ENCODE measurements around the gene NDUFS8. TPM values are rescaled to one million over a fixed set of nuclear protein-coding genes. Genes with fewer than 3 reads are reported as not detected.
A peak's percentile ranks its signal among the peaks of the same experiment; 100 is the strongest.

The NDUFS8 gene
- total and polyA plus RNA-seq, 2 experiments from 2014 or later: 114 to 219 TPM

GRCh38 chr11:68039526-68040086, 9.1 kb downstream of the NDUFS8 start:
- peaks cover 9% of the 10 kb centered on the region; the same call in 1 of the 2 replicates for H3K4me1 ChIP-seq (ENCODE audit: insufficient read depth)
- no peaks in the 10 kb centered on the region for H3F3A ChIP-seq (ENCODE audit: insufficient read depth)
- H3K9me3 ChIP-seq (ENCODE audit: low read depth): no peaks in the 10 kb centered on the region
- DNase-seq: peak; percentile 30
- TF ChIP-seq EZH2phosphoT487 (IDR thresholded peaks at IDR 0.05; ENCODE audit: insufficient read depth, low read depth): no peak
- TF ChIP-seq EZH2 (IDR thresholded peaks at IDR 0.05; ENCODE audit: insufficient read depth, poor library complexity, severe bottlenecking): no peak
- in situ Hi-C loops (cut with MboI): no loop called here
- 22 to 33% methylated on average over 1 to 10 of the region's 10 CpGs for WGBS, 2 experiments (ENCODE audit: low coverage in 1 of 2, low lambda C conversion rate in 2 of 2, missing lambda C conversion rate in 2 of 2)
- H2AFZ ChIP-seq: peak overlapping the region; percentile 67; the same call in 1 of the 2 replicates
- H4K20me1 ChIP-seq (ENCODE audit: insufficient read depth): no peaks in the 10 kb centered on the region
- H3K9me2 ChIP-seq (ENCODE audit: insufficient read depth): no peaks in the 10 kb centered on the region
- peak overlapping the region; percentile 56 for H3K27ac ChIP-seq
- peak overlapping the region; percentile 92 for H3K4me3 ChIP-seq
- no peaks in the 10 kb centered on the region for H3K27me3 ChIP-seq (replicated peaks; ENCODE audit: insufficient read depth)
- peak overlapping the region; percentile 90 for H3K9ac ChIP-seq
- no peaks in the 10 kb centered on the region for H3K36me3 ChIP-seq (ENCODE audit: low read depth)
- peak overlapping the region; percentile 89 for H3K4me2 ChIP-seq (ENCODE audit: unreplicated experiment)
- H3K79me2 ChIP-seq (ENCODE audit: insufficient read depth): peaks cover 51% of the 10 kb centered on the region

- Histone ChIP-seq H4K20me1 (ENCODE audit: insufficient read depth) (no peaks in the 10 kb centered on the region), H3K9me3 (ENCODE audit: low read depth) (no peaks in the 10 kb centered on the region), H3K9ac (peak overlapping the region; percentile 90), H3K79me2 (ENCODE audit: insufficient read depth) (peaks cover 51% of the 10 kb centered on the region), H3K9me2 (ENCODE audit: insufficient read depth) (no peaks in the 10 kb centered on the region), H3K27me3 (replicated peaks; ENCODE audit: insufficient read depth) (no peaks in the 10 kb centered on the region), H2AFZ (peak overlapping the region; percentile 63), H3K4me1 (ENCODE audit: insufficient read depth) (peaks cover 9% of the 10 kb centered on the region; the same call in 1 of the 2 replicates), H3K4me3 (peak overlapping the region; percentile 92), H3F3A (ENCODE audit: insufficient read depth) (no peaks in the 10 kb centered on the region), H3K27ac (peak overlapping the region; percentile 56), H3K36me3 (ENCODE audit: low read depth) (no peaks in the 10 kb centered on the region), H3K4me2 (ENCODE audit: unreplicated experiment) (peak overlapping the region; percentile 89)
- TF ChIP-seq EZH2phosphoT487 (IDR thresholded peaks at IDR 0.05; ENCODE audit: insufficient read depth, low read depth): no peak
- no peak for TF ChIP-seq EZH2 (IDR thresholded peaks at IDR 0.05; ENCODE audit: insufficient read depth, poor library complexity, severe bottlenecking)
- in situ Hi-C loops (cut with MboI): no loop called here
- DNase-seq: peak; percentile 81
- 8 to 10% methylated on average over 22 of the region's 22 CpGs for WGBS, 2 experiments (ENCODE audit: low coverage in 1 of 2, low lambda C conversion rate in 2 of 2, missing lambda C conversion rate in 2 of 2)
Observed at GRCh38 chr11:68040101-68040956, 9.8 kb downstream of the NDUFS8 start.

- no peaks in the 10 kb centered on the region for H3K9me2 ChIP-seq (ENCODE audit: insufficient read depth)
- TF ChIP-seq EZH2phosphoT487 (IDR thresholded peaks at IDR 0.05; ENCODE audit: insufficient read depth, low read depth) (no peak), EZH2 (IDR thresholded peaks at IDR 0.05; ENCODE audit: insufficient read depth, poor library complexity, severe bottlenecking) (no peak)
- no peak for DNase-seq
- peak overlapping the region; percentile 92 for H3K4me3 ChIP-seq
- H4K20me1 ChIP-seq (ENCODE audit: insufficient read depth): no peaks in the 10 kb centered on the region
- H3K4me2 ChIP-seq (ENCODE audit: unreplicated experiment): peak overlapping the region; percentile 89
- no peaks in the 10 kb centered on the region for H3K27me3 ChIP-seq (replicated peaks; ENCODE audit: insufficient read depth)
- no peaks in the 10 kb centered on the region for H3F3A ChIP-seq (ENCODE audit: insufficient read depth)
- H3K9ac ChIP-seq: peak overlapping the region; percentile 90
- H2AFZ ChIP-seq: peak overlapping the region; percentile 63
- peaks cover 9% of the 10 kb centered on the region; the same call in 1 of the 2 replicates for H3K4me1 ChIP-seq (ENCODE audit: insufficient read depth)
- no peaks in the 10 kb centered on the region for H3K9me3 ChIP-seq (ENCODE audit: low read depth)
- WGBS, 2 experiments (ENCODE audit: low coverage in 1 of 2, low lambda C conversion rate in 2 of 2, missing lambda C conversion rate in 2 of 2): 71 to 72% methylated on average over 19 to 22 of the region's 23 CpGs
- in situ Hi-C loops (cut with MboI): no loop called here
- H3K36me3 ChIP-seq (ENCODE audit: low read depth): no peaks in the 10 kb centered on the region
- peaks cover 51% of the 10 kb centered on the region for H3K79me2 ChIP-seq (ENCODE audit: insufficient read depth)
- H3K27ac ChIP-seq: peak overlapping the region; percentile 56
Observed at GRCh38 chr11:68040957-68041591, 10.6 kb downstream of the NDUFS8 start.

GRCh38 chr11:68041617-68042218, 11.2 kb downstream of the NDUFS8 start:
- WGBS, 2 experiments (ENCODE audit: low coverage in 1 of 2, low lambda C conversion rate in 2 of 2, missing lambda C conversion rate in 2 of 2): 85 to 86% methylated on average over 12 of the region's 12 CpGs
- no peaks in the 10 kb centered on the region for H3K27me3 ChIP-seq (replicated peaks; ENCODE audit: insufficient read depth)
- H3K79me2 ChIP-seq (ENCODE audit: insufficient read depth): peaks cover 51% of the 10 kb centered on the region
- H3K4me1 ChIP-seq (ENCODE audit: insufficient read depth): peaks cover 9% of the 10 kb centered on the region; the same call in 1 of the 2 replicates
- no peak overlapping the region for H2AFZ ChIP-seq
- TF ChIP-seq EZH2phosphoT487 (IDR thresholded peaks at IDR 0.05; ENCODE audit: insufficient read depth, low read depth) (no peak), EZH2 (IDR thresholded peaks at IDR 0.05; ENCODE audit: insufficient read depth, poor library complexity, severe bottlenecking) (no peak)
- no peaks in the 10 kb centered on the region for H4K20me1 ChIP-seq (ENCODE audit: insufficient read depth)
- in situ Hi-C loops (cut with MboI): no loop called here
- no peak overlapping the region for H3K4me3 ChIP-seq
- H3K4me2 ChIP-seq (ENCODE audit: unreplicated experiment): no peak overlapping the region
- H3K36me3 ChIP-seq (ENCODE audit: low read depth): no peaks in the 10 kb centered on the region
- no peaks in the 10 kb centered on the region for H3K9me3 ChIP-seq (ENCODE audit: low read depth)
- no peaks in the 10 kb centered on the region for H3F3A ChIP-seq (ENCODE audit: insufficient read depth)
- H3K9me2 ChIP-seq (ENCODE audit: insufficient read depth): no peaks in the 10 kb centered on the region
- H3K9ac ChIP-seq: no peak overlapping the region
- H3K27ac ChIP-seq: no peak overlapping the region
- no peak for DNase-seq
